ENCODE data around the gene ARHGAP27. TPM values are rescaled to one million over a fixed set of nuclear protein-coding genes. Genes with fewer than 3 reads are reported as not detected.
A peak's percentile ranks its signal among the peaks of the same experiment; 100 is the strongest.

The ARHGAP27 gene
- total RNA-seq, 2 experiments from 2014 or later, result 79.5 to 104 TPM

GRCh38 chr17:45398800-45399199, 33.9 kb downstream of the ARHGAP27 start:
- H3K27ac Mint-ChIP-seq, result no peak overlapping the region
- CTCF ChIA-PET, result interaction anchor here (1.3 kb wide), 2 partner anchors 13 to 122 kb away, joined by 4 to 5 read pairs; no protein-coding TSS in a partner anchor
- H3K36me3 Mint-ChIP-seq, result peaks cover 37% of the 10 kb centered on the region

GRCh38 chr17:45397796-45398195, 34.9 kb downstream of the ARHGAP27 start:
- peaks cover 37% of the 10 kb centered on the region for H3K36me3 Mint-ChIP-seq
- DNase-seq, result no peak

More at GRCh38 chr17:45398800-45399199, 33.9 kb downstream of the ARHGAP27 start:
- Mint-ChIP-seq H3K9me3 (ENCODE audit: low read depth) (no peaks in the 10 kb centered on the region), H3K4me3 (no peak overlapping the region), H3K27me3 (no peaks in the 10 kb centered on the region), H3K4me1 (no peaks in the 10 kb centered on the region)
- DNase-seq (no peak), ATAC-seq (no peak)

GRCh38 chr17:45396496-45397205, 36.0 kb downstream of the ARHGAP27 start:
- no peaks in the 10 kb centered on the region for H3K27me3 Mint-ChIP-seq
- no peak overlapping the region for H3K4me3 Mint-ChIP-seq
- H3K36me3 Mint-ChIP-seq, result peaks cover 33% of the 10 kb centered on the region
- no peaks in the 10 kb centered on the region for H3K9me3 Mint-ChIP-seq (ENCODE audit: low read depth)
- no peak overlapping the region for H3K27ac Mint-ChIP-seq
- no peak for DNase-seq
- no peaks in the 10 kb centered on the region for H3K4me1 Mint-ChIP-seq
- ATAC-seq, result no peak
- CTCF ChIA-PET, result interaction anchor here (1.0 to 1.8 kb wide), 5 partner anchors 11 to 178 kb away, joined by 3 to 5 read pairs (median 4); no protein-coding TSS in a partner anchor

More at GRCh38 chr17:45397796-45398195, 34.9 kb downstream of the ARHGAP27 start:
- Mint-ChIP-seq H3K4me1 (no peaks in the 10 kb centered on the region), H3K27ac (no peak overlapping the region), H3K4me3 (no peak overlapping the region), H3K9me3 (ENCODE audit: low read depth) (no peaks in the 10 kb centered on the region), H3K27me3 (no peaks in the 10 kb centered on the region)
- CTCF ChIA-PET, result interaction anchor here (1.2 to 1.8 kb wide), 4 partner anchors 10 to 179 kb away, joined by 3 to 5 read pairs (median 4); no protein-coding TSS in a partner anchor
- no peak for ATAC-seq

GRCh38 chr17:45395569-45396415, 36.9 kb downstream of the ARHGAP27 start:
- CTCF ChIA-PET, result interaction anchor here (0.8 to 1.2 kb wide), 3 partner anchors 18 to 49 kb away, joined by 3 to 5 read pairs (median 4); no protein-coding TSS in a partner anchor
- Mint-ChIP-seq H3K36me3 (peaks cover 28% of the 10 kb centered on the region), H3K9me3 (ENCODE audit: low read depth) (no peaks in the 10 kb centered on the region), H3K27me3 (no peaks in the 10 kb centered on the region), H3K27ac (no peak overlapping the region), H3K4me3 (no peak overlapping the region), H3K4me1 (no peaks in the 10 kb centered on the region)
- no peak for DNase-seq
- no peak for ATAC-seq

- DNase-seq (peak; percentile 55), ATAC-seq (peak; percentile 41)
- Mint-ChIP-seq H3K4me3 (no peak overlapping the region), H3K36me3 (peaks cover 24% of the 10 kb centered on the region), H3K27me3 (no peaks in the 10 kb centered on the region), H3K27ac (no peak overlapping the region), H3K9me3 (ENCODE audit: low read depth) (no peaks in the 10 kb centered on the region), H3K4me1 (no peaks in the 10 kb centered on the region)
- CTCF ChIA-PET, result interaction anchor here (0.8 to 3.2 kb wide), 7 partner anchors 9 to 176 kb away, joined by 3 to 13 read pairs (median 5); no protein-coding TSS in a partner anchor
Measured at GRCh38 chr17:45394913-45395568, 37.6 kb downstream of the ARHGAP27 start.

- peaks cover 24% of the 10 kb centered on the region for H3K36me3 Mint-ChIP-seq
- DNase-seq (no peak), ATAC-seq (no peak)
- H3K27me3 Mint-ChIP-seq, result no peaks in the 10 kb centered on the region
- no peak overlapping the region for H3K27ac Mint-ChIP-seq
- CTCF ChIA-PET, result interaction anchor here (1.0 to 3.2 kb wide), 4 partner anchors 9 to 176 kb away, joined by 4 to 13 read pairs (median 10); no protein-coding TSS in a partner anchor
- H3K4me3 Mint-ChIP-seq, result no peak overlapping the region
- H3K9me3 Mint-ChIP-seq (ENCODE audit: low read depth), result no peaks in the 10 kb centered on the region
- no peaks in the 10 kb centered on the region for H3K4me1 Mint-ChIP-seq
Measured at GRCh38 chr17:45394564-45394912, 38.1 kb downstream of the ARHGAP27 start.

GRCh38 chr17:45394091-45394490, 38.6 kb downstream of the ARHGAP27 start:
- Mint-ChIP-seq H3K27me3 (no peaks in the 10 kb centered on the region), H3K27ac (no peak overlapping the region)
- CTCF ChIA-PET, result interaction anchor here (1.0 to 3.2 kb wide), 4 partner anchors 9 to 175 kb away, joined by 4 to 13 read pairs (median 10); no protein-coding TSS in a partner anchor

GRCh38 chr17:45393411-45393810, 39.3 kb downstream of the ARHGAP27 start:
- Mint-ChIP-seq H3K27me3 (no peaks in the 10 kb centered on the region), H3K9me3 (ENCODE audit: low read depth) (no peaks in the 10 kb centered on the region), H3K4me1 (peaks cover 7% of the 10 kb centered on the region)

More at GRCh38 chr17:45394091-45394490, 38.6 kb downstream of the ARHGAP27 start:
- Mint-ChIP-seq H3K4me1 (peaks cover under 1% of the 10 kb centered on the region), H3K4me3 (no peak overlapping the region), H3K9me3 (ENCODE audit: low read depth) (no peaks in the 10 kb centered on the region), H3K36me3 (peaks cover 24% of the 10 kb centered on the region)
- DNase-seq, result no peak
- no peak for ATAC-seq

GRCh38 chr17:45391918-45392317, 40.8 kb downstream of the ARHGAP27 start:
- H3K9me3 Mint-ChIP-seq (ENCODE audit: low read depth), result no peaks in the 10 kb centered on the region

More at GRCh38 chr17:45393411-45393810, 39.3 kb downstream of the ARHGAP27 start:
- H3K36me3 Mint-ChIP-seq, result peaks cover 19% of the 10 kb centered on the region
- CTCF ChIA-PET, result interaction anchor here (1.6 to 13.8 kb wide), 5 partner anchors 9 to 174 kb away, joined by 7 to 222 read pairs (median 11); no protein-coding TSS in a partner anchor
- no peak overlapping the region for H3K27ac Mint-ChIP-seq
- DNase-seq (no peak), ATAC-seq (no peak)
- H3K4me3 Mint-ChIP-seq, result no peak overlapping the region

GRCh38 chr17:45391291-45391690, 41.4 kb downstream of the ARHGAP27 start:
- ATAC-seq (no peak), DNase-seq (no peak)
- Mint-ChIP-seq H3K4me1 (peaks cover 14% of the 10 kb centered on the region), H3K27ac (no peak overlapping the region), H3K9me3 (ENCODE audit: low read depth) (no peaks in the 10 kb centered on the region), H3K4me3 (no peak overlapping the region), H3K36me3 (peaks cover 11% of the 10 kb centered on the region), H3K27me3 (peaks cover 3% of the 10 kb centered on the region)
- CTCF ChIA-PET, result interaction anchor here (0.7 to 13.8 kb wide), 4 partner anchors 8 to 565 kb away, joined by 3 to 222 read pairs (median 4); no protein-coding TSS in a partner anchor

More at GRCh38 chr17:45391918-45392317, 40.8 kb downstream of the ARHGAP27 start:
- Mint-ChIP-seq H3K27ac (no peak overlapping the region), H3K36me3 (peaks cover 13% of the 10 kb centered on the region), H3K4me1 (peaks cover 14% of the 10 kb centered on the region), H3K27me3 (peaks cover 3% of the 10 kb centered on the region), H3K4me3 (no peak overlapping the region)
- CTCF ChIA-PET, result interaction anchor here (1.5 to 13.8 kb wide), 4 partner anchors 7 to 257 kb away, joined by 3 to 222 read pairs (median 10); partner anchors contain the start of gene ACBD4
- DNase-seq (no peak), ATAC-seq (no peak)

GRCh38 chr17:45389354-45389753, 43.3 kb downstream of the ARHGAP27 start:
- no peak overlapping the region for H3K27ac Mint-ChIP-seq
- ATAC-seq, result no peak
- CTCF ChIA-PET, result interaction anchor here (0.8 to 13.8 kb wide), 8 partner anchors 38 to 254 kb away, joined by 3 to 222 read pairs (median 4); partner anchors contain the start of gene ACBD4
- peaks cover 2% of the 10 kb centered on the region for H3K36me3 Mint-ChIP-seq
- peaks cover 7% of the 10 kb centered on the region for H3K27me3 Mint-ChIP-seq
- peaks cover 19% of the 10 kb centered on the region for H3K4me1 Mint-ChIP-seq
- DNase-seq, result no peak
- H3K9me3 Mint-ChIP-seq (ENCODE audit: low read depth), result no peaks in the 10 kb centered on the region
- H3K4me3 Mint-ChIP-seq, result no peak overlapping the region

GRCh38 chr17:45388604-45389325, 43.9 kb downstream of the ARHGAP27 start:
- H3K4me3 Mint-ChIP-seq, result no peak overlapping the region
- no peak for ATAC-seq

More at GRCh38 chr17:45388604-45389325, 43.9 kb downstream of the ARHGAP27 start:
- Mint-ChIP-seq H3K27me3 (peaks cover 7% of the 10 kb centered on the region), H3K27ac (no peak overlapping the region), H3K4me1 (peaks cover 23% of the 10 kb centered on the region), H3K36me3 (no peaks in the 10 kb centered on the region), H3K9me3 (ENCODE audit: low read depth) (no peaks in the 10 kb centered on the region)
- CTCF ChIA-PET, result interaction anchor here (0.7 to 13.8 kb wide), 7 partner anchors 103 to 253 kb away, joined by 3 to 222 read pairs (median 3); partner anchors contain the start of gene ACBD4
- DNase-seq, result no peak

Data from activated CD8-positive, alpha-beta memory T cell treated with anti-CD3 and anti-CD28 coated beads, Interleukin-2, amount 10 ng/mL, durations not matched to agents 7 days and 5 days (primary cell).